K562 (cell line): Measurements from ENCODE around the gene EN1. TPM values are rescaled to one million over a fixed set of nuclear protein-coding genes. Genes with fewer than 3 reads are reported as not detected.

Source experiments
- ARHGAP35 ChIP-seq: fragments of 450-650 bp; IDR thresholded peaks from 2 replicates; pipeline ENCODE4 v1.6.1; 2018; ENCODE audit not compliant: partially characterized antibody
- POLR3G ChIP-seq: IDR thresholded peaks from 2 replicates; pipeline ENCODE4 v1.6.1; 2011; ENCODE audit not compliant: insufficient read length, insufficient replicate concordance; ENCODE audit errors: extremely low read depth
- SAFB2 ChIP-seq: fragments of 200-400 bp; formaldehyde crosslinking; IDR thresholded peaks from 2 replicates; pipeline ENCODE4 v1.6.1; 2018; ENCODE audit warnings: borderline replicate concordance, low read length, low read depth, moderate library complexity; ENCODE audit not compliant: severe bottlenecking
- ZNF274 ChIP-seq: IDR thresholded peaks from 2 replicates; pipeline ENCODE4 v1.6.1; 2011; ENCODE audit warnings: low read depth, mild to moderate bottlenecking, low read length, moderate library complexity, borderline replicate concordance
- ZNF316 ChIP-seq: fragments of 450-650 bp; IDR thresholded peaks from 2 replicates; pipeline ENCODE4 v1.6.1; 2016
- ZNF766 ChIP-seq: fragments of 200-800 bp; sonication (Bioruptor generic); conservative IDR thresholded peaks from 2 replicates; pipeline ENCODE4 v1.6.1; 2016; ENCODE audit warnings: missing genetic modification characterization, missing compliant biosample characterization
- ZNF780A ChIP-seq: fragments of 250-450 bp; sonication (Bioruptor Pico); IDR thresholded peaks from 2 replicates; pipeline ENCODE4 v1.5.0; 2021; ENCODE audit warnings: mild to moderate bottlenecking
- polyA plus RNA-seq, 8 experiments: library from polyadenylated mRNA; depleted of rRNA in 4 of 8; stranded (reverse) in 5 of 8; unstranded in 3 of 8; fragments of >200 nt; fragmentation: Nextera tagmentation in 2 of 8; fragmentation: Illumina TruSeq in 1 of 8; extraction: Ambion mirVana in 2 of 8; extraction: Trizol in 1 of 8; gene quantifications; 2 replicates each; pipeline versions ENCODE4 v1.2.1 to v1.2.3, GENCODE V29; 2011 to 2014; ENCODE audit warnings: inconsistent platforms in 1 of 8, missing spikeins in 1 of 8
- total RNA-seq, 7 experiments: library from RNA; depleted of rRNA in 6 of 7; stranded (reverse); fragments of >200 nt in 6 of 7; fragmentation: Illumina TruSeq in 2 of 7; extraction: Trizol in 2 of 7; gene quantifications; 2 replicates each; pipeline versions ENCODE4 v1.2.1 to v1.2.3, GENCODE V29; 2011 to 2021; ENCODE audit warnings: low replicate concordance in 1 of 7
- TF ChIP-seq, protein P1 (sequence below): fragments of 450-650 bp; formaldehyde crosslinking; IDR thresholded peaks from 2 replicates; pipeline ENCODE4 v1.4.0; 2020; ENCODE audit warnings: mild to moderate bottlenecking, moderate library complexity
- TF ChIP-seq, protein P2 (sequence below): sonication (generic); formaldehyde crosslinking; IDR thresholded peaks from 2 replicates; pipeline ENCODE4 v1.8.0; 2023; ENCODE audit warnings: mild to moderate bottlenecking, missing genetic modification reagents

Gene EN1
- total and polyA plus RNA-seq, 9 of the 15 experiments (the other 6 are each of a cell fraction or from before 2014, with no cell fraction given), result 0.06 to 2.0 (median 0.51) TPM

DNA sequence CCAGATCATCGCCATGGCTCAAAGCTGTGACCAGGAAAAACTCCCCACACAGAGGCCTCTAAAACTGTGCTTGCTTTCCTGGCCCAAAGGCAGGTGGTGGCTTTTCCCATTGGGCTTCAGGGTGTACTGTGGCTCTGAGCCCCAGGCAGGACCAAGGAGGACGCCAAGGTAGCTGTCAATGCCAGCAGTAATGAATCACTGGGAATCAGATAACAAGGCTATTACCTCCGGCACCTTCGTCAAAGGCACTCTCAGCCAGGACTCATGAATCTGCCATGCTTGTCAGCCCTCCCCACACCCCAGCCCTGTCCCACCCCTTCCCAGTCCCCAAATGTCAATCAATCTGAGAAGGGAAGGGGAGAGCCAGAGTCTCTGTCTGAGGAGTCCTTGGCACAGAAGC, 27.9 kb upstream of the EN1 start (continued):
- TF ChIP-seq, protein P1, sequence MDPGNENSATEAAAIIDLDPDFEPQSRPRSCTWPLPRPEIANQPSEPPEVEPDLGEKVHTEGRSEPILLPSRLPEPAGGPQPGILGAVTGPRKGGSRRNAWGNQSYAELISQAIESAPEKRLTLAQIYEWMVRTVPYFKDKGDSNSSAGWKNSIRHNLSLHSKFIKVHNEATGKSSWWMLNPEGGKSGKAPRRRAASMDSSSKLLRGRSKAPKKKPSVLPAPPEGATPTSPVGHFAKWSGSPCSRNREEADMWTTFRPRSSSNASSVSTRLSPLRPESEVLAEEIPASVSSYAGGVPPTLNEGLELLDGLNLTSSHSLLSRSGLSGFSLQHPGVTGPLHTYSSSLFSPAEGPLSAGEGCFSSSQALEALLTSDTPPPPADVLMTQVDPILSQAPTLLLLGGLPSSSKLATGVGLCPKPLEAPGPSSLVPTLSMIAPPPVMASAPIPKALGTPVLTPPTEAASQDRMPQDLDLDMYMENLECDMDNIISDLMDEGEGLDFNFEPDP, result no peak
- TF ChIP-seq POLR3G (no peak), ZNF316 (no peak), ARHGAP35 (no peak), SAFB2 (no peak), ZNF780A (CRISPR knock-in tag) (no peak), ZNF274 (no peak), ZNF766 (CRISPR knock-in tag) (no peak)
- TF ChIP-seq, protein P2, sequence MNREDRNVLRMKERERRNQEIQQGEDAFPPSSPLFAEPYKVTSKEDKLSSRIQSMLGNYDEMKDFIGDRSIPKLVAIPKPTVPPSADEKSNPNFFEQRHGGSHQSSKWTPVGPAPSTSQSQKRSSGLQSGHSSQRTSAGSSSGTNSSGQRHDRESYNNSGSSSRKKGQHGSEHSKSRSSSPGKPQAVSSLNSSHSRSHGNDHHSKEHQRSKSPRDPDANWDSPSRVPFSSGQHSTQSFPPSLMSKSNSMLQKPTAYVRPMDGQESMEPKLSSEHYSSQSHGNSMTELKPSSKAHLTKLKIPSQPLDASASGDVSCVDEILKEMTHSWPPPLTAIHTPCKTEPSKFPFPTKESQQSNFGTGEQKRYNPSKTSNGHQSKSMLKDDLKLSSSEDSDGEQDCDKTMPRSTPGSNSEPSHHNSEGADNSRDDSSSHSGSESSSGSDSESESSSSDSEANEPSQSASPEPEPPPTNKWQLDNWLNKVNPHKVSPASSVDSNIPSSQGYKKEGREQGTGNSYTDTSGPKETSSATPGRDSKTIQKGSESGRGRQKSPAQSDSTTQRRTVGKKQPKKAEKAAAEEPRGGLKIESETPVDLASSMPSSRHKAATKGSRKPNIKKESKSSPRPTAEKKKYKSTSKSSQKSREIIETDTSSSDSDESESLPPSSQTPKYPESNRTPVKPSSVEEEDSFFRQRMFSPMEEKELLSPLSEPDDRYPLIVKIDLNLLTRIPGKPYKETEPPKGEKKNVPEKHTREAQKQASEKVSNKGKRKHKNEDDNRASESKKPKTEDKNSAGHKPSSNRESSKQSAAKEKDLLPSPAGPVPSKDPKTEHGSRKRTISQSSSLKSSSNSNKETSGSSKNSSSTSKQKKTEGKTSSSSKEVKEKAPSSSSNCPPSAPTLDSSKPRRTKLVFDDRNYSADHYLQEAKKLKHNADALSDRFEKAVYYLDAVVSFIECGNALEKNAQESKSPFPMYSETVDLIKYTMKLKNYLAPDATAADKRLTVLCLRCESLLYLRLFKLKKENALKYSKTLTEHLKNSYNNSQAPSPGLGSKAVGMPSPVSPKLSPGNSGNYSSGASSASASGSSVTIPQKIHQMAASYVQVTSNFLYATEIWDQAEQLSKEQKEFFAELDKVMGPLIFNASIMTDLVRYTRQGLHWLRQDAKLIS, result no peak
- TF ChIP-seq, all 486 proteins: peak for 0
